Suprapubic skin (tissue), 4 donors: Measurements from ENCODE around the gene UACA. TPM values are rescaled to one million over a fixed set of nuclear protein-coding genes. Genes with fewer than 3 reads are reported as not detected.

Experiments
- DNase-seq, 2 donors: peaks; one replicate each; pipeline ENCODE4 v3.0.0-alpha.2; 2019; ENCODE audit warnings: low spot score in 2 of 2
- H3K27ac ChIP-seq: fragments of 200-600 bp; sonication (generic); one replicate; pipeline ENCODE4 v1.5.1; 2019
- H3K27me3 ChIP-seq: fragments of 200-600 bp; sonication (generic); one replicate; pipeline ENCODE4 v1.5.1; 2019
- H3K36me3 ChIP-seq: fragments of 200-600 bp; sonication (generic); one replicate; pipeline ENCODE4 v1.5.1; 2019
- H3K4me1 ChIP-seq: fragments of 200-600 bp; sonication (generic); one replicate; pipeline ENCODE4 v1.5.1; 2019
- H3K4me3 ChIP-seq: fragments of 200-600 bp; sonication (generic); one replicate; pipeline ENCODE4 v1.5.1; 2019; ENCODE audit warnings: mild to moderate bottlenecking
- H3K9me3 ChIP-seq: fragments of 200-600 bp; sonication (generic); one replicate; pipeline ENCODE4 v1.5.1; 2019
- CTCF ChIP-seq, 2 donors: fragments of 200-600 bp in 1 of 2; fragments of 450-650 bp in 1 of 2; sonication (generic) in 1 of 2; IDR thresholded peaks; one replicate each; pipeline ENCODE4 v1.5.1; 2016 to 2019; ENCODE audit warnings: antibody characterized with exemption in 2 of 2, mild to moderate bottlenecking in 1 of 2, moderate library complexity in 1 of 2
- EP300 ChIP-seq: sonication (generic); formaldehyde crosslinking; IDR thresholded peaks from one replicate; pipeline ENCODE4 v1.6.1; 2017; ENCODE audit warnings: antibody characterized with exemption
- POLR2A ChIP-seq, 2 donors: fragments of 450-650 bp; IDR thresholded peaks; one replicate each; pipeline ENCODE4 v1.6.1; 2017; ENCODE audit warnings: antibody characterized with exemption in 2 of 2, mild to moderate bottlenecking in 2 of 2, moderate library complexity in 2 of 2
- POLR2AphosphoS5 ChIP-seq, 3 donors: sonication (generic); formaldehyde crosslinking; IDR thresholded peaks; one replicate each; pipeline ENCODE4 v1.6.1; 2017; ENCODE audit warnings: antibody characterized with exemption in 3 of 3
- WGBS: methylation state at CpG from one replicate; pipeline ENCODE4 v1.1.5; 2018; 5-methylcytosine and 5-hydroxymethylcytosine counted together
- total RNA-seq, 4 donors: library from RNA; depleted of rRNA; stranded (reverse); fragments of >200 nt; gene quantifications; one replicate each; pipeline ENCODE4 v1.1.0, GENCODE V29; 2016

UACA gene
- total RNA-seq, 4 donors from 2014 or later: 23.4 to 97.8 (median 27.2) TPM

GRCh38 chr15:70636540-70637165, 126.7 kb downstream of the UACA start:
- no peak for DNase-seq
- H3K9me3 ChIP-seq: no peaks in the 10 kb centered on the region
- H3K27ac ChIP-seq: no peak overlapping the region
- no peaks in the 10 kb centered on the region for H3K36me3 ChIP-seq
- no peak overlapping the region for H3K4me3 ChIP-seq
- no peaks in the 10 kb centered on the region for H3K27me3 ChIP-seq
- no peaks in the 10 kb centered on the region for H3K4me1 ChIP-seq
- TF ChIP-seq POLR2AphosphoS5 (IDR thresholded peaks at IDR 0.05) (no peak), CTCF (IDR thresholded peaks at IDR 0.05) (no peak), POLR2A (IDR thresholded peaks at IDR 0.05) (no peak), EP300 (no peak)
- 78% methylated on average over 5 of the region's 5 CpGs for WGBS

GRCh38 chr15:70635895-70636294, 127.5 kb downstream of the UACA start:
- Histone ChIP-seq H3K9me3 (no peaks in the 10 kb centered on the region), H3K4me1 (no peaks in the 10 kb centered on the region), H3K4me3 (no peak overlapping the region), H3K27me3 (no peaks in the 10 kb centered on the region), H3K36me3 (no peaks in the 10 kb centered on the region), H3K27ac (no peak overlapping the region)
- 100% methylated on average over 2 of the region's 2 CpGs for WGBS
- no peak for DNase-seq
- TF ChIP-seq POLR2AphosphoS5 (IDR thresholded peaks at IDR 0.05): no peak
- TF ChIP-seq POLR2A (IDR thresholded peaks at IDR 0.05): no peak
- TF ChIP-seq EP300: no peak
- TF ChIP-seq CTCF (IDR thresholded peaks at IDR 0.05): no peak

- H3K4me1 ChIP-seq: no peaks in the 10 kb centered on the region
- TF ChIP-seq POLR2A (IDR thresholded peaks at IDR 0.05): no peak
- no peak for TF ChIP-seq EP300
- no peak for TF ChIP-seq POLR2AphosphoS5 (IDR thresholded peaks at IDR 0.05)
- TF ChIP-seq CTCF (IDR thresholded peaks at IDR 0.05): no peak
- DNase-seq: no peak
- no peaks in the 10 kb centered on the region for H3K9me3 ChIP-seq
- H3K27ac ChIP-seq: no peak overlapping the region
- WGBS: 86% methylated on average over 7 of the region's 7 CpGs
- H3K36me3 ChIP-seq: no peaks in the 10 kb centered on the region
- no peaks in the 10 kb centered on the region for H3K27me3 ChIP-seq
- no peak overlapping the region for H3K4me3 ChIP-seq
Measured at GRCh38 chr15:70633991-70634390, 129.4 kb downstream of the UACA start.

GRCh38 chr15:70633103-70633831, 130.1 kb downstream of the UACA start:
- no peaks in the 10 kb centered on the region for H3K9me3 ChIP-seq
- H3K4me1 ChIP-seq: no peaks in the 10 kb centered on the region
- TF ChIP-seq POLR2AphosphoS5 (IDR thresholded peaks at IDR 0.05) (no peak), POLR2A (IDR thresholded peaks at IDR 0.05) (no peak), CTCF (IDR thresholded peaks at IDR 0.05) (no peak)
- no peak overlapping the region for H3K27ac ChIP-seq
- no peak for DNase-seq
- no peaks in the 10 kb centered on the region for H3K27me3 ChIP-seq
- 78% methylated on average over 12 of the region's 12 CpGs for WGBS
- H3K4me3 ChIP-seq: no peak overlapping the region
- H3K36me3 ChIP-seq: no peaks in the 10 kb centered on the region

GRCh38 chr15:70632491-70633102, 130.8 kb downstream of the UACA start:
- Histone ChIP-seq H3K36me3 (no peaks in the 10 kb centered on the region), H3K27ac (no peak overlapping the region), H3K27me3 (no peaks in the 10 kb centered on the region), H3K9me3 (no peaks in the 10 kb centered on the region), H3K4me3 (no peak overlapping the region), H3K4me1 (peaks cover 4% of the 10 kb centered on the region)
- WGBS: 81% methylated on average over 5 of the region's 5 CpGs
- DNase-seq: no peak
- TF ChIP-seq CTCF (IDR thresholded peaks at IDR 0.05) (no peak), EP300 (no peak), POLR2A (IDR thresholded peaks at IDR 0.05) (no peak), POLR2AphosphoS5 (IDR thresholded peaks at IDR 0.05) (no peak)
